NK-92 treated with Interleukin-12 subunit alpha and Interleukin-12 subunit beta, amount 100 ng/mL, for 24 hours (cell line): ENCODE data around the gene ZNF81.
"Not testable (repeated sequence)": the region's sequence is repeated elsewhere in the genome, so short reads cannot be mapped to it uniquely, and the experiment has no call there.

Experiments used
- DNase-seq: peaks from one replicate; lab custom pipeline; 2025; lab: John Stamatoyannopoulos, UW

The ZNF81 gene

GRCh38 chrX:47844117-47844516 is 7.4 kb downstream of the ZNF81 start:
- DNase-seq, result no peak

GRCh38 chrX:47846040-47846439 is 9.3 kb downstream of the ZNF81 start:
- DNase-seq, result no peak

GRCh38 chrX:47849778-47850177 is 13.1 kb downstream of the ZNF81 start:
- no peak for DNase-seq

- not testable (repeated sequence) for DNase-seq
Measured at GRCh38 chrX:47850389-47850788, 13.7 kb downstream of the ZNF81 start.

DNA sequence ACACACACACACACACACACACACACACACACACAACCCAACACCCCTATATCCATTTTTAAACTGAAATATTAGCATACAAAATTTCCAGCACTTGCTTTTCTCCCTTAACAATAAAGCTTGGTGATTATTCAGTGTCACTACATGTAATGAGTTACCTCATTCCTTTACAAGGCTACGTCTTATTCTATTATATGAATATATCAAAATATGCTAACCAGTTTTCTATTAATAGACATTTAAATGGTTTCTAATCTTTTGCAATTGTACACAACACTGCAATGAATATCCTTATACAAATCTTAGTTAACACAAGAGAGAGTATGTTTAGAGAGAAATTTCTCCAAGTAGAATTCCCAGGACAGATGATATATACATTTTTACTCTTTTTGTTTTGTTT is 14.2 kb downstream of the ZNF81 start:
- DNase-seq, result no peak

GRCh38 chrX:47854474-47854873 is 17.8 kb downstream of the ZNF81 start:
- DNase-seq, result no peak

DNA sequence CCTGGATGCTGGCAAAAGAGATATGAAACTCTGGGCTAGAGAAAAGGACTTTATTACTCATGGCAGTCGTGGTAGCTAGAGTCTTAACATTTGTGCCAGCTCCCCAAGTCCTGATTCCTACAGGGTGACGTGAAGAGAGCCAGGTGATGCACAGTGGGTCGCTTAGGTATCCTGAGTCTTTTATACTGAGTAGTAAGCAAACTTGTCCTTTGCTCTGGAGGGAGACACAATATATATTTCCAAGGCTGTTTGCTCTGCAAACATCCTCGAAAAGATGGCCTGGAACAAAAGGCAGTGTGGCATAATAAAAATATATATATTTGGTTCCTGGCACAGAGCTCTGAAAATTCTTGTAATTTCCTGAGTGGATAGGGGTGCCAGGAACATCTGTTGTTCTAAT is 23.0 kb downstream of the ZNF81 start:
- no peak for DNase-seq

- DNase-seq, result no peak
Measured at GRCh38 chrX:47862680-47863079, 26.0 kb downstream of the ZNF81 start.

- no peak for DNase-seq
Measured at GRCh38 chrX:47863187-47863586, 26.5 kb downstream of the ZNF81 start.

- DNase-seq, result no peak
Measured at GRCh38 chrX:47864300-47864699, 27.6 kb downstream of the ZNF81 start.

DNA sequence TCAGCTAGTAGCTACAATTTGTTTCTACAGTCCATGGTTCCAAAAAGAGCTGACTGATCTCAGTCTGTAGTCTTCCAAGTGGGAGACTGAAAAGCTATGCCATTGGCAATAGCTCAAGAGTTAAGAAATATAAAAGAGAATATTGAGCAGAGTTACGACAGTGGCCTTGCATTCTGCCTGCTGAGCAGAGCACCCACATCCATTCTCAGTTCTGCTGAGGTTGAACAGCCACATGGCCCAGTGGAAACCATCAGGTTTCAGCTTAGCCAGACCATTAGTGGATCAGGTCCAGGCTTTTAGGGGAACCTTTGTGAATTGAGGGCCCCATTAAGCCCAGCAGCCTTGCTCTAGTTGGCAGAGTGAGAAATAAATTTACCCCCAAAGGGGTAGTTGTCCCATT is 28.1 kb downstream of the ZNF81 start:
- DNase-seq, result no peak

GRCh38 chrX:47873123-47873522 is 36.4 kb downstream of the ZNF81 start:
- no peak for DNase-seq

DNA sequence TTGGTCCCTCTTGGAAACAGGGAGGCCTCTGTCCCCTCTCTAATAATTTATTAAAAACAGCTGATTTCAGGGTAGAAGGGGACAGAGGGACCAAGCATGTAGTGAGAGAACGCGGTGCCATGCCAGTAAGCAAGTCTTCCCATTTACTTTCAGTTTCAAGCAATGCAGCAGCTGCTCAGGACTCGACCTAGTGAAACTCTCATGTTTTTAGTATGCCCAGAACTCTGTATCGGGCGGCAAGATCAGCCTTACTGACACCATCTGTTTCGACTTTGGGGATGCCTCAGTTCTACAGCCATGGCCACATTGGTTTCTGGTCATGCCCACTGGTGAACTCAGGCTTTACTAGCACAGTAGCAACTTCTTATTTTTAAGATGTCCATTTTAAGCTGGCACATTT is 40.6 kb downstream of the ZNF81 start:
- no peak for DNase-seq

DNA sequence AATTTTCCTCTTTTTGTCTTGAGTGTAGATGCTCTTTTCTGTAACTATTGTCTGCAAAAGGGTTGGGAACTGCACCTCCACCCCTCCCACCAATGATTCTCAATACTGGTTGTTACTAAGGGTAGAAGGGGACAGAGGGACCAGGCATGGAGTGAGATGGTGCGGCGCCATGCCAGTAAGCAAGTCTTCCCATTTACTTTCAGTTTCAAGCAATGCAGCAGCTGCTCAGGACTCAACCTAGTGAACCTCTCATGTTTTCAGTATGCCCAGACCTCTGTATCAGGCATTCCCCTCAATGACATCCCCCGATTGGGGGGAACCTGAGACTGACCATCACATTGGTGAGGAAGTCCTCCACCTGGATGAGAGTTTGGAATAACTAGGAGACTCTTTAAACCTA is 41.5 kb downstream of the ZNF81 start:
- DNase-seq, result no peak

GRCh38 chrX:47879463-47879862 is 42.8 kb downstream of the ZNF81 start:
- no peak for DNase-seq

DNA sequence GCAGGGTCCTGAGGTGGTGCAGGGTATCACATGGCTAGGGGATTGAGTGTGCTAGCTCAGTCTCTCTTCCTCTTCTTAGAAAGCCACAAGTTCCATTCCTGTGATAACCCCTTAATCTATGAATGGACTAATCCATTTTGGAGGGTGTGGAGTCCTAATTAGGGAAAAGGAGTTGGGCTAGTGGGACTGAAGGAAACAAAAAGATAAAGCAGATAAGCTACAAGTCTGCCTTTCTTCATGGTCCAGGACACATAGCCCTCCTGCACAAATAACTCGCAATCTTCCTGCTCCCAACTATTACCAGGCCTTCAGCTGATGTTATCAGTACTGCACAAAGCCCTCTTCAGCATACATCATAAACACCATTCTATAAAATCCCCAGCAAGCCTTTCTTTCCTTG is 44.2 kb downstream of the ZNF81 start:
- no peak for DNase-seq

- DNase-seq, result no peak
Measured at GRCh38 chrX:47885501-47885900, 48.8 kb downstream of the ZNF81 start.

- no peak for DNase-seq
Measured at GRCh38 chrX:47898024-47898423, 61.3 kb downstream of the ZNF81 start.

- DNase-seq, result no peak
Measured at GRCh38 chrX:47900833-47901232, 64.1 kb downstream of the ZNF81 start.

DNA sequence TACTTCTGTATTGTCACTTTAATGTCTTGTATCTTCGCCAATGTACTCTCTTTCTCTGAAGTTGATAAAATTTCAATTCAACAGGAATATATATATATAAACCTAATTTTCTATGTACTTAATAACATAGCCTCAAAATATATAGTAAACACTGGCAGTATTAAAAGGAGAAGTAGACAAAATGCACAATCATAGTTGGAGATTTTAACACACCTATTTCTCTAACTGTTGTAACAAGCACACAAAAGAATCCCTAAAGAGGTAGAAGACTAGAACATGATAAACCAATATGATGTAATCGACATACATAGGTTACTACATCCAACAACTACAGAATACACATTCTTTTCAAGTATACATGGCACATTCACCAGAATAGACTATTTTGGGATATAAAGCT is 65.5 kb downstream of the ZNF81 start:
- no peak for DNase-seq

DNA sequence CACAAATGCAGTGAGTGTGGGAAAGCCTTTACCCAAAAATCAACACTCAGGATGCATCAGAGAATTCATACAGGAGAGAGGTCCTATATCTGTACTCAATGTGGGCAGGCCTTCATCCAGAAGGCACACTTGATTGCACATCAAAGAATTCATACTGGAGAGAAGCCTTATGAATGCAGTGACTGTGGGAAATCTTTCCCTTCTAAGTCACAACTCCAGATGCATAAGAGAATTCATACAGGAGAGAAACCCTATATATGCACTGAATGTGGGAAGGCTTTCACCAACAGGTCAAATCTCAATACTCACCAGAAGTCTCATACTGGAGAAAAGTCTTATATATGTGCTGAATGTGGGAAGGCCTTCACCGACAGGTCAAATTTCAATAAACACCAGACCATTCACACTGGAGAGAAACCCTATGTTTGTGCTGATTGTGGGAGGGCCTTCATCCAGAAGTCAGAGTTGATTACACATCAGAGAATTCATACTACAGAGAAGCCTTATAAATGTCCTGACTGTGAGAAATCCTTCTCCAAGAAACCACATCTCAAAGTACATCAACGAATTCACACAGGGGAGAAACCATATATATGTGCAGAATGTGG is 79.3 kb downstream of the ZNF81 start:
- DNase-seq, result no peak

- no peak for DNase-seq
Measured at GRCh38 chrX:47918274-47918673, 81.6 kb downstream of the ZNF81 start.

DNA sequence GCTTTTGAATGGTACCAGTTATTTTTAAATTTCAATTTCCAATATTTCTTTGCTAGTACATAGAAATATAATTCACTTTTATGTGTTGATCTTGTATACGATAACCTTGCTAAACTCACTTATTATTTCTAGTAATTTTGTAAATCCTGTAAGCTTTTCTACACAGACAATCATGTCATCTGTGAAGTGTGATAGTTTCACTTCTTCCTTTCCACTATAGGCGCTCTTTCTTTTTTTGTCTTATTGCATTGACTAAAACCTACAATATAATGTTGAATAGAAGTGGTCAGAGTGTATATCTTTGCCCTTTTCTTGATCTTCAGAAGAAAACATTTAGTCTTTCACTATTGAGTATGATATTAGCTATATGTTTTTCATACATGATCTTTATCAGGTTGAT is 90.5 kb downstream of the ZNF81 start:
- DNase-seq, result no peak

DNA sequence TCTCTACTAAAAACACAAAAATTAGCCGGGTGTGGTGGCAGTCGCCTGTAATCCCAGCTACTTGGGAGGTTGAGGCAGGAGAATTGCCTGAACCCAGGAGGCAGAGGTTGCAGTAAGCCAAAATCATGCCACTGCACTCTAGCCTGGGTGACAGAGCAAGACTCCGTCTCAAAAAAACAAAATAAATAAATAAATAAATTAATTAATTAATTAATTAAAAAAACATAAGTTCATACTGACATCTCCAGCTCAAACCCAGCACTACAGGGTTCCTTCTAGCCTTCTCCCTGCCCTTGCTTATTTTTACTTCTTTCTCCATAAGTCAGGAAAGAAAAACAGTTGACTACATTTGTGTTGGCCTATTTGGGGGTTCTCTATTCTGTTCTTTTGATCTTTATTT is 95.3 kb downstream of the ZNF81 start:
- DNase-seq, result not testable (repeated sequence)

GRCh38 chrX:47933946-47934345 is 97.2 kb downstream of the ZNF81 start:
- no peak for DNase-seq
